CD4-positive, alpha-beta T cell (primary cell): ENCODE results near the gene PRDM1. TPM values are rescaled to one million over a fixed set of nuclear protein-coding genes. Genes with fewer than 3 reads are reported as not detected.
A peak's percentile ranks its signal among the peaks of the same experiment; 100 is the strongest.

Experiments
- ATAC-seq: fragments of 200-7000 bp; cut with Tn5 transposase; one replicate; pipeline ENCODE4 v1.10.0; 2022; ENCODE audit warnings: mild to moderate bottlenecking; ENCODE audit not compliant: poor library complexity
- CTCF ChIA-PET: fragments of 350-600 bp; sonication (Branson Sonifier 250); formaldehyde crosslinking; loops from one replicate; lab custom pipeline; 2021; ENCODE audit warnings: antibody characterized with exemption, inconsistent platforms; lab: Charles Lee
- POLR2A ChIA-PET: fragments of 350-600 bp; sonication (Branson Sonifier 250); formaldehyde crosslinking; loops from one replicate; lab custom pipeline; 2021; ENCODE audit warnings: antibody characterized with exemption, inconsistent platforms; lab: Charles Lee
- DNase-seq, 14 experiments: peaks; one replicate each; pipeline ENCODE4 v3.0.0-alpha.2; 2013 to 2020; ENCODE audit warnings: mixed read lengths in 2 of 14
- H3K27ac ChIP-seq, 2 donors: one replicate each; pipeline versions ENCODE4 v1.5.1 to v1.7.0; 2013; ENCODE audit warnings: low read length in 2 of 2, low read depth in 1 of 2, mild to moderate bottlenecking in 1 of 2
- H3K27me3 ChIP-seq, 2 experiments: 1 replicate in 1 of 2; 2 replicates in 1 of 2; pipeline versions ENCODE4 v1.6.1 to v1.7.0; 2013; ENCODE audit warnings: low read length in 2 of 2, control low read depth in 1 of 2, mild to moderate bottlenecking in 1 of 2, moderate library complexity in 1 of 2; ENCODE audit not compliant: insufficient read depth in 2 of 2, control insufficient read depth in 1 of 2
- H3K36me3 ChIP-seq: one replicate; pipeline ENCODE4 v1.6.1; 2013; ENCODE audit warnings: low read length, control low read depth; ENCODE audit not compliant: insufficient read depth
- H3K4me1 ChIP-seq: one replicate; pipeline ENCODE4 v1.6.1; 2013; ENCODE audit warnings: low read length, control low read depth; ENCODE audit not compliant: insufficient read depth
- H3K4me3 ChIP-seq: one replicate; pipeline ENCODE4 v1.5.1; 2013; ENCODE audit warnings: mild to moderate bottlenecking, low read length, moderate library complexity
- H3K9me3 ChIP-seq, 2 experiments: 1 replicate in 1 of 2; 2 replicates in 1 of 2; pipeline versions ENCODE4 v1.6.1 to v1.7.0; 2013; ENCODE audit warnings: low read length in 2 of 2, mild to moderate bottlenecking in 2 of 2, control low read depth in 1 of 2, moderate library complexity in 1 of 2; ENCODE audit not compliant: control insufficient read depth in 1 of 2, insufficient read depth in 1 of 2
- H3K27ac Mint-ChIP-seq: one replicate; pipeline ENCODE4 v1.8.0; 2020; ENCODE audit warnings: mixed read lengths
- H3K27me3 Mint-ChIP-seq: one replicate; pipeline ENCODE4 v1.8.0; 2021; ENCODE audit warnings: mixed read lengths
- H3K36me3 Mint-ChIP-seq: one replicate; pipeline ENCODE4 v1.8.0; 2021; ENCODE audit warnings: low read depth, mixed read lengths
- H3K4me1 Mint-ChIP-seq: one replicate; pipeline ENCODE4 v1.8.0; 2021; ENCODE audit warnings: low read depth, mixed read lengths
- H3K4me3 Mint-ChIP-seq: one replicate; pipeline ENCODE4 v1.8.0; 2020; ENCODE audit warnings: mild to moderate bottlenecking, mixed read lengths
- H3K9me3 Mint-ChIP-seq: one replicate; pipeline ENCODE4 v1.8.0; 2020; ENCODE audit warnings: mixed read lengths
- CTCF ChIP-seq: fragments of 200-600 bp; IDR thresholded peaks from one replicate; pipeline ENCODE4 v1.8.0; 2022; ENCODE audit warnings: antibody characterized with exemption, mild to moderate bottlenecking
- intact Hi-C, 2 experiments: fragments of 100-400 bp; cut with DNase I in 1 of 2; cut with micrococcal nuclease in 1 of 2; formaldehyde crosslinking; loops; one replicate each; pipeline versions ENCODE4 v1.15.1 to v1.9.0; 2023 to 2025; cut with DNase I, micrococcal nuclease
- total RNA-seq, 174 experiments: library from RNA in 2 of 174; stranded (reverse) in 2 of 174; gene quantifications; one replicate each; pipeline ENCODE4 v1.2.3 and lab custom pipeline; 2021 to 2026

PRDM1 gene
- total RNA-seq, 2 experiments from 2014 or later: 69.9 to 83.4 TPM

- H3K36me3 Mint-ChIP-seq: peaks cover 69% of the 10 kb centered on the region
- peak overlapping the region; percentile 90 for H3K4me3 Mint-ChIP-seq
- no peaks in the 10 kb centered on the region for H3K27me3 Mint-ChIP-seq
- no peaks in the 10 kb centered on the region for H3K9me3 Mint-ChIP-seq
- ChIA-PET CTCF (interaction anchor here (1.0 kb wide), 1 partner anchor 15 kb away, joined by 4 read pairs; no protein-coding TSS in a partner anchor), POLR2A (interaction anchor here (0.6 to 2.7 kb wide), 6 partner anchors 9 to 18 kb away, joined by 3 to 13 read pairs (median 5); partner anchors contain the start of gene PRDM1)
- Histone ChIP-seq H3K9me3 (no peaks in the 10 kb centered on the region), H3K27ac (peak overlapping the region; percentile 19 to 52), H3K4me3 (peak overlapping the region; percentile 72), H3K27me3 (no peaks in the 10 kb centered on the region), H3K4me1 (peaks cover 59% of the 10 kb centered on the region), H3K36me3 (peaks cover 49% of the 10 kb centered on the region)
- H3K4me1 Mint-ChIP-seq: peaks cover 77% of the 10 kb centered on the region
- intact Hi-C loops: loop anchor here (1.0 to 10.0 kb wide), 3 partner anchors 9 to 411 kb away; no protein-coding TSS in a partner anchor
- ATAC-seq (peak; percentile 62), DNase-seq (peak in 13 of 14 experiments; percentile 20 to 86 (median 44))
- peak overlapping the region; percentile 95 for H3K27ac Mint-ChIP-seq
- no peak for TF ChIP-seq CTCF
Measured at GRCh38 chr6:106103728-106104109, 17.6 kb downstream of the PRDM1 start.

GRCh38 chr6:106104476-106104875, 18.3 kb downstream of the PRDM1 start:
- Histone ChIP-seq H3K4me3 (no peak overlapping the region), H3K9me3 (no peaks in the 10 kb centered on the region), H3K27me3 (no peaks in the 10 kb centered on the region), H3K36me3 (peaks cover 49% of the 10 kb centered on the region), H3K27ac (no peak overlapping the region), H3K4me1 (peaks cover 54% of the 10 kb centered on the region)
- POLR2A ChIA-PET: interaction anchor here (0.7 to 2.7 kb wide), 2 partner anchors 8 to 14 kb away, joined by 3 to 13 read pairs; no protein-coding TSS in a partner anchor
- intact Hi-C loops: loop anchor here in 1 of 2 experiments (2.0 to 10.0 kb wide), 2 partner anchors 14 to 410 kb away; no protein-coding TSS in a partner anchor
- CTCF ChIA-PET: interaction anchor here (1.0 kb wide), 1 partner anchor 14 kb away, joined by 4 read pairs; no protein-coding TSS in a partner anchor
- Mint-ChIP-seq H3K27me3 (no peaks in the 10 kb centered on the region), H3K27ac (peak overlapping the region; percentile 43), H3K4me1 (peaks cover 70% of the 10 kb centered on the region), H3K36me3 (peaks cover 74% of the 10 kb centered on the region), H3K4me3 (no peak overlapping the region), H3K9me3 (no peaks in the 10 kb centered on the region)
- DNase-seq (no peak), ATAC-seq (no peak)
- no peak for TF ChIP-seq CTCF

- Mint-ChIP-seq H3K27ac (peak overlapping the region; percentile 43), H3K4me1 (peaks cover 72% of the 10 kb centered on the region), H3K36me3 (peaks cover 77% of the 10 kb centered on the region), H3K9me3 (no peaks in the 10 kb centered on the region), H3K4me3 (peak overlapping the region; percentile 47), H3K27me3 (no peaks in the 10 kb centered on the region)
- Histone ChIP-seq H3K27ac (no peak overlapping the region), H3K9me3 (no peaks in the 10 kb centered on the region), H3K4me1 (peaks cover 54% of the 10 kb centered on the region), H3K27me3 (no peaks in the 10 kb centered on the region), H3K36me3 (peaks cover 52% of the 10 kb centered on the region), H3K4me3 (no peak overlapping the region)
- ATAC-seq (no peak), DNase-seq (no peak)
- TF ChIP-seq CTCF: no peak
- intact Hi-C loops: loop anchor here in 1 of 2 experiments (2.0 to 10.0 kb wide), 2 partner anchors 14 to 410 kb away; no protein-coding TSS in a partner anchor
- ChIA-PET POLR2A (interaction anchor here (1.5 kb wide), 1 partner anchor 12 kb away, joined by 4 read pairs; no protein-coding TSS in a partner anchor), CTCF (no interaction called here)
Measured at GRCh38 chr6:106104941-106105340, 18.8 kb downstream of the PRDM1 start.
